Fibroblast of mammary gland (primary cell): Measurements from ENCODE around the gene CENPP.

Experiments
- DNase-seq: peaks from one replicate; pipeline ENCODE4 v3.0.0-alpha.2; 2010; ENCODE audit warnings: low read depth
- H3K4me3 ChIP-seq: 2 replicates; pipeline ENCODE4 v1.5.1; 2011; ENCODE audit warnings: low read depth, mild to moderate bottlenecking, low read length, moderate library complexity; ENCODE audit not compliant: control insufficient read depth
- TF ChIP-seq, protein P1 (sequence below): conservative IDR thresholded peaks from 2 replicates; pipeline ENCODE4 v1.5.1; 2011; ENCODE audit warnings: low read depth, low read length, inconsistent platforms; ENCODE audit not compliant: control insufficient read depth, insufficient read depth

Gene CENPP

DNA sequence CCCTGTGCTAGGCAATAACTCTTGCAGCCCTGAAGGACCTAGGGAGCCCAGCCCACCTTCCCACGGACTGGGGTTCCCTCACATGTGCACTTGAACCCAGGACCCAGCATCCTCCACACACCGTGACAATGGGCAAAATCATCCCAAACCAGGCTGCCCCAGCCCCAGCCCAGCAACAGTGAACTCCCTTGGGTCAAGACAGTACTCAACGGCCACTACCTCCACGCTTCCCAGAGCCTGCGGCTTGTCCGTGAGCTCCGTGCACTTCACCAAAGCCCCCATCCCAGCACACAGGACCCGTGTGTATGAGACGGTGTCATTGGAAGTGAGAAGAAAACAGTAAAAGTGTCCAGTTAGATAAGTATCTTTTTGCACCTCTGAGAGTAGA lies 288.4 kb downstream of the CENPP start:
- no peak for DNase-seq
- H3K4me3 ChIP-seq = no peak overlapping the region
- TF ChIP-seq, protein P1, sequence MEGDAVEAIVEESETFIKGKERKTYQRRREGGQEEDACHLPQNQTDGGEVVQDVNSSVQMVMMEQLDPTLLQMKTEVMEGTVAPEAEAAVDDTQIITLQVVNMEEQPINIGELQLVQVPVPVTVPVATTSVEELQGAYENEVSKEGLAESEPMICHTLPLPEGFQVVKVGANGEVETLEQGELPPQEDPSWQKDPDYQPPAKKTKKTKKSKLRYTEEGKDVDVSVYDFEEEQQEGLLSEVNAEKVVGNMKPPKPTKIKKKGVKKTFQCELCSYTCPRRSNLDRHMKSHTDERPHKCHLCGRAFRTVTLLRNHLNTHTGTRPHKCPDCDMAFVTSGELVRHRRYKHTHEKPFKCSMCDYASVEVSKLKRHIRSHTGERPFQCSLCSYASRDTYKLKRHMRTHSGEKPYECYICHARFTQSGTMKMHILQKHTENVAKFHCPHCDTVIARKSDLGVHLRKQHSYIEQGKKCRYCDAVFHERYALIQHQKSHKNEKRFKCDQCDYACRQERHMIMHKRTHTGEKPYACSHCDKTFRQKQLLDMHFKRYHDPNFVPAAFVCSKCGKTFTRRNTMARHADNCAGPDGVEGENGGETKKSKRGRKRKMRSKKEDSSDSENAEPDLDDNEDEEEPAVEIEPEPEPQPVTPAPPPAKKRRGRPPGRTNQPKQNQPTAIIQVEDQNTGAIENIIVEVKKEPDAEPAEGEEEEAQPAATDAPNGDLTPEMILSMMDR = no peak

DNA sequence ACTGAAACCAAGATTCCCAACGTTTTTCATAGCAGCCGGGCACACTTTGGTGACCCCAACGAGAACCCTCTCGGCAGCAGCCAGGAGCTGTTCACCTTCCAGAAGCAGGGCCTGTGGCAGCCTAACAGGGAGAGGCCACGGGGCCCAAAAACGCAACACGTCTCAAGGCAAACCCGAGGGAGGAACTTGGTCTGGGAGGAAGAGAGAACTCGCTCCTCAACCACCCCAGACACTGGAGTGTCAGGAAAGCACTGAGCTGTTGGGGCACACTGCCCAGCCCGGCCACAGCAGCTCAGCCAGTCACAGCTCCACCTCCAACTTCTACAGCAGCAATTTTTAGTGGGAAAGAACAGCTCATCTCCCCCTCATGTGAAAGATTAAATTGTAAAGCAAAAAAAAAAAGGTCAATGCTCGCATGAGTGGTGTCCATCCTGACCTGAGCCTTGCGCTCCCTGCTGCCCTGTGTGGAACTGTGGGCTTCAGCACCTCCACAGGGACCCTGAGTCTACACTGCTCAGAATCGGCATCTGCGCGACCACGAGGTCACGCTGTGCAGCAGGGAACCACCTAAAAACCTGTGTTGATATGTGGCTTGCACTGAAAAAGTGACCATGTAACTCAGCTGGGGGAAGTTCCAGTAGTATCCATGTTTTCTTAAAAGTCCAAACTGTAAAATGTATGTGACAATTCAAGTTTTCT lies 289.2 kb downstream of the CENPP start:
- H3K4me3 ChIP-seq = no peak overlapping the region
- DNase-seq = peak; percentile 50
- TF ChIP-seq, protein P1 = no peak

DNA sequence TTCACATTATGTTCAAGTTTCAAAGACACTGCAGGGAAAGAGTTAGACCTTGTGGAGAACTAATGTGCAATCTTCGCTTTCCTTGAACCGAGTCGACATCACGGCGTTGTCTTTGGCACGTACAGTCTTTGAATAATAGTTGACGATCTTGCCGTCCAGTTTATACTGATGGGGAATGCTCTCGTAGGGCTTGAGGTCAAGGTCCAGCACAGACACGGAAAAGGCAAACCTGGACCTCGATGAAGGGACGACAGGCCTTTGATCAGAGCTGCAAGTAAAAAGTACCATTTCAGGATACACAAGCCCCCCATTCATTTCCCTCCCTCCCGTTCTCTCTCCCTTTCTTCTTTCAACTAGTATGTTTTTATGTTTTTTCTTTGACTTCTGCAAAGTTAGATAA lies 290.0 kb downstream of the CENPP start:
- TF ChIP-seq, protein P1 = no peak
- no peak for DNase-seq
- H3K4me3 ChIP-seq = no peak overlapping the region

DNA sequence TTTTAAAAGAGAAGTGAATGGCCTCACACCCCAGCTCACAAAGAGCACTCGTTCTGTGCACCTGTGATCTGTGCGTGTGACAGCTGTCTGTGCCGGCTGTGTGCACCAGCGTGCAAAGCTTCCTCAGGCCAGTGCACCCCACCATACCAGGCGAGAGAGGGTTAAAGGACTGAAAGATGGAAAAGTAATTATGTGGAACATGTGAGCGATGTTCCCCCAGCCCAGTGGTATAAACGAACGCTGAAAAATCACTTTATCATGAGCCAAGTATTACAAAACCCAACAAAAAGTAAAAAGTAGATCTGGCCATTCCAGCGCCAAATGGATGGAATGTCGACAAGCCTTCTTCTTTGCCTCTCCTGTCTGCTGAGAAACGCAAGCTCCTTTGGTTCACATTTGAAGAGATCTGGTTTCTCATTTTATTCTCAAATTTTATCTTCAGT lies 290.5 kb downstream of the CENPP start:
- TF ChIP-seq, protein P1 = no peak
- H3K4me3 ChIP-seq = no peak overlapping the region
- no peak for DNase-seq

DNA sequence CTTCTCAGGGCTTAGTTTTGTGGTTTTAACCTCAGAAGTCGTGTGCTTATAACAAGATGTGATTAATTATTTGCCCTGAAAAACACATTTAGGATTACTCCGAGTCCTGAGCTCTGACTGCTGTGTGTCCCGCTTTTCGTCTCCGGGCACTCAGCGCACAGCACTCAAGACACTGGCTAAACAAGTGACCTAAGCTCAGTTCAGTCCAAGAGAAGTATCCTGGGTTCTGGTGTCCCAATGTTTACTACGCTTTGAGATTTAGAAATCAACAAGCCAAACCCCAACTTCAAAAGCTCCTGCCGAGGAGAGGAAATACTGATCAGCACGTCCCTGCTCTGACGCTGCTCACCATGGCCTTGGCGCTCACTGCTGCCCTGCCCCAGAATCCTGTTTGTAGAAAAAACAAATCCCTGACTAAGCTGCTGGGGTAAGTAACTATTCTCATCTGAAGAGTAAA lies 290.9 kb downstream of the CENPP start:
- H3K4me3 ChIP-seq = no peak overlapping the region
- peak; percentile 44 for DNase-seq
- TF ChIP-seq, protein P1 = no peak

DNA sequence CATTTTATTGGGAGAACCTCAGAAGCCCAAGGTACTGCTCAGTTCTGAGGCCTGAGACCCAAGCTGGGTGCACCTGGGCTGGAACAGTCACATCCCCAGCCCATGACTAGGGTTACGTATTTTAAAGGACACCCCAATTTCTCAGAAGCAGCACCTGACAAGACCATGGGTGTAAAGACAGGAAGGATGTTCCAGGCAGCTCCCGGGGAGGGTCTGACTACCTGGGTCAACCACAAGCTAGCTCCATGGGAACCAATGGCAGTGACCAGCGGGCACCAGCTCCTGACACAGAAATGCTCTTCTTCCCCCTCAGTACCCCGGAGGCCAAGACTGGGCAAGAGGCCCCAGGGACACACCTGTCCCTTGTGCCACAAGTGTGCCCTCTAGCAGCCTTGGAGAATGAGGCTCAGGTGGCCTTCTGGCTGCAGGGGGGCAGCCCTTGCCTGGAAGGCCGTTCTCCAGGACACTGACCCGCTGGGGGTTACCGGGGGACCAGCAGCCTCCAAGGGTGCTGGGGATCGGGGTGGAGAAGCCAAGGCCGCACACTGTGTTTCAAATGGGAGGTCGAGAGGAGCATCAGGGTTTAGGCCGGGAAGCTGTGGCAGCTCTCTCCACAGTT lies 291.6 kb downstream of the CENPP start:
- no peak for DNase-seq
- no peak overlapping the region for H3K4me3 ChIP-seq
- TF ChIP-seq, protein P1 = no peak
